AG04450 (cell line): ENCODE measurements around the gene ZNF260. TPM values are rescaled to one million over a fixed set of nuclear protein-coding genes. Genes with fewer than 3 reads are reported as not detected.

ENCODE experiments used
- CTCF ChIA-PET: fragments of 300-600, 350-600 bp; formaldehyde crosslinking; extraction: SDS; loops from one replicate; lab custom pipeline; 2022; ENCODE audit warnings: antibody characterized with exemption, inconsistent platforms; lab: Charles Lee
- POLR2A ChIA-PET: fragments of 350-600 bp; formaldehyde crosslinking; extraction: SDS; loops from one replicate; lab custom pipeline; 2021; ENCODE audit warnings: antibody characterized with exemption, inconsistent platforms; lab: Yijun Ruan, JAX
- DNase-seq: peaks from one replicate; pipeline ENCODE4 v3.0.0-alpha.2; 2011; ENCODE audit warnings: low read depth, low spot score
- H3K27ac ChIP-seq: one replicate; pipeline ENCODE4 v1.5.1; 2012; ENCODE audit warnings: low read depth, low read length, control low read depth
- H3K27me3 ChIP-seq: one replicate; pipeline ENCODE4 v1.6.0; 2012; ENCODE audit warnings: low read length; ENCODE audit not compliant: control insufficient read depth, insufficient read depth
- H3K4me3 ChIP-seq: 2 replicates; pipeline ENCODE4 v1.5.1; 2011; ENCODE audit warnings: mild to moderate bottlenecking, low read depth, low read length, control low read depth
- H3K9me3 ChIP-seq: 2 replicates; pipeline ENCODE4 v1.5.1; 2012; ENCODE audit warnings: low read length; ENCODE audit not compliant: control insufficient read depth, insufficient read depth
- polyA plus RNA-seq: library from polyadenylated mRNA; depleted of rRNA; stranded (reverse); fragments of >200 nt; gene quantifications from 2 replicates; pipeline ENCODE4 v1.2.3, GENCODE V29; 2011
- TF ChIP-seq, protein P1 (sequence below): IDR thresholded peaks from 2 replicates; pipeline ENCODE4 v1.5.1; 2011; ENCODE audit warnings: low read depth, low read length, control low read depth, inconsistent platforms

Gene ZNF260
- polyA plus RNA-seq, 1 experiment = 14.7 TPM

DNA sequence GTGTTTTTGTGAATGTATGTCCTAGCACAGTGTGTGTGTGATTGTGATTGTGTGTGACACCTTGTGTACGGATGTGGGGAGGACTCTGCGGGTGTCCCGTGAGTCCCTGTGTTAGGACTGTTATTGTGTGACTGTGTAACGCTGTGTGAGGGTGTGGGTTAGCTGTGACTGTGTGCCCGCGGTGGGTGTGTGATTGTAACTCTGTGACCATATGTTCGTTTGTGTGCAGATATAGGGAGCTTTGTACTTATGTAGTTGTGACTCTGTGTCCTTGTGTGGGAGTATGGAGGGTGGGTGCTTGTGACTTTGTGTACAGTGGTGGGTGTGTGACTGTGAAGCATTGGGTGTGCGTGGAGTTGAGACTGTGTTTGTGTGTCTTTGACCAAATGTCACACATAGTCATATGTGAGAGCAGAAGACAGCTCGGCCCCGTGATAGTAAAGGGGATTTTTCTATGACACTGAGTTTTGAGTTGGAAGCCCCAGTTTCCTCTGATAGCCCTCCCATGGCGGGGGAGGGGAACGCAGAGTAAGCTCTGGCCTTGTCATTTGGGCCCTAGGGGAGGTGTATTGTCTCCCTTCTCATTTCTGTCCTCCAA is 949 bp upstream of the ZNF260 start:
- H3K27ac ChIP-seq = peak overlapping the region; percentile 39
- no peaks in the 10 kb centered on the region for H3K27me3 ChIP-seq
- TF ChIP-seq, protein P1, sequence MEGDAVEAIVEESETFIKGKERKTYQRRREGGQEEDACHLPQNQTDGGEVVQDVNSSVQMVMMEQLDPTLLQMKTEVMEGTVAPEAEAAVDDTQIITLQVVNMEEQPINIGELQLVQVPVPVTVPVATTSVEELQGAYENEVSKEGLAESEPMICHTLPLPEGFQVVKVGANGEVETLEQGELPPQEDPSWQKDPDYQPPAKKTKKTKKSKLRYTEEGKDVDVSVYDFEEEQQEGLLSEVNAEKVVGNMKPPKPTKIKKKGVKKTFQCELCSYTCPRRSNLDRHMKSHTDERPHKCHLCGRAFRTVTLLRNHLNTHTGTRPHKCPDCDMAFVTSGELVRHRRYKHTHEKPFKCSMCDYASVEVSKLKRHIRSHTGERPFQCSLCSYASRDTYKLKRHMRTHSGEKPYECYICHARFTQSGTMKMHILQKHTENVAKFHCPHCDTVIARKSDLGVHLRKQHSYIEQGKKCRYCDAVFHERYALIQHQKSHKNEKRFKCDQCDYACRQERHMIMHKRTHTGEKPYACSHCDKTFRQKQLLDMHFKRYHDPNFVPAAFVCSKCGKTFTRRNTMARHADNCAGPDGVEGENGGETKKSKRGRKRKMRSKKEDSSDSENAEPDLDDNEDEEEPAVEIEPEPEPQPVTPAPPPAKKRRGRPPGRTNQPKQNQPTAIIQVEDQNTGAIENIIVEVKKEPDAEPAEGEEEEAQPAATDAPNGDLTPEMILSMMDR = no peak
- peaks cover 43% of the 10 kb centered on the region for H3K9me3 ChIP-seq
- peak overlapping the region; percentile 93 for H3K4me3 ChIP-seq
- ChIA-PET POLR2A (interaction anchor here (1.0 to 1.7 kb wide), 6 partner anchors 15 to 138 kb away, joined by 3 to 17 read pairs (median 4); partner anchors contain the start of genes ZFP82, ZNF461, ZNF529 and ZNF566), CTCF (interaction anchor here (1.5 kb wide), 1 partner anchor 12 kb away, joined by 3 read pairs; no protein-coding TSS in a partner anchor)
- no peak for DNase-seq

DNA sequence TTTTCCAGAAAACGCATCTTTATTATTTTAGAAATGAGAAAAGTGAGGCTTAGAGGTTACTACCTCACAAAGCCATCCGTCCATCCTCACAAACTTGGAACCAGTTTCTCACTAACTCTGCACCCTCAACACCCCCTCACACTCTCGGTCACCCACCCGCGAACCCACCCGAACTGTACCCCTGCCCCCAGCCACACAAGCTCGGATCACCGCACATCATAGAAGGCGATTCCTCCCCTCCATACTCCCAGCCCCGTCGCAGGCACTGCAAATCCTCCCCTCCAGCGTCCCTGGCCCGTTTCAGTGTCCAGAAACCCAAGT is 238 bp downstream of the ZNF260 start:
- Histone ChIP-seq H3K9me3 (peaks cover 45% of the 10 kb centered on the region), H3K27me3 (no peaks in the 10 kb centered on the region), H3K4me3 (peak overlapping the region; percentile 93), H3K27ac (peak overlapping the region; percentile 87)
- no peak for DNase-seq
- CTCF ChIA-PET = interaction anchor here (1.5 kb wide), 1 partner anchor 13 kb away, joined by 3 read pairs; no protein-coding TSS in a partner anchor
- TF ChIP-seq, protein P1 = no peak
- POLR2A ChIA-PET = interaction anchor here (0.5 to 1.7 kb wide), 7 partner anchors 16 to 139 kb away, joined by 3 to 17 read pairs (median 3); partner anchors contain the start of genes ZNF382, ZNF461, ZNF529 and ZNF566

DNA sequence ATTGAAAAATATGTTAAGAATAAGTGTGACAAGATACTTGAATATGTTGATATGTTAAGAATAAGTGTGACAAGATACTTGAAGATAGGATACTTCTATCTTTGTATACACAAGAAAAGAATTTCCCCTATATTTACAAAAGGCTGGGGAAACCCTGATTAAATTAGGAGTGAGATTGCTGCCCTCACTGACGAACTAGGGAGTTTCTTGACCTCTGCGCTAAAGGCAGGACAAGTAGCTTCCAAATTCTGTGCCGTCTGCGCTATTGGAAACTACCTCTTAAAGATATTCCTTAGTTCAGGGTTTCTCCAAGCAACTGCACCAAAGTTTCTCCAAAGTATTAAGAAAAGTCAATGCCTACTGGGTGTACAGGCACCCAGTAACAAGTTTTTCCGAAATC is 730 bp downstream of the ZNF260 start:
- H3K27ac ChIP-seq = no peak overlapping the region
- ChIA-PET POLR2A (interaction anchor here (1.2 to 1.6 kb wide), 2 partner anchors 18 to 78 kb away, joined by 3 to 5 read pairs; partner anchors contain the start of gene ZNF382), CTCF (no interaction called here)
- TF ChIP-seq, protein P1 = no peak
- H3K9me3 ChIP-seq = peaks cover 41% of the 10 kb centered on the region
- H3K27me3 ChIP-seq = no peaks in the 10 kb centered on the region
- DNase-seq = no peak
- H3K4me3 ChIP-seq = peak overlapping the region; percentile 93

DNA sequence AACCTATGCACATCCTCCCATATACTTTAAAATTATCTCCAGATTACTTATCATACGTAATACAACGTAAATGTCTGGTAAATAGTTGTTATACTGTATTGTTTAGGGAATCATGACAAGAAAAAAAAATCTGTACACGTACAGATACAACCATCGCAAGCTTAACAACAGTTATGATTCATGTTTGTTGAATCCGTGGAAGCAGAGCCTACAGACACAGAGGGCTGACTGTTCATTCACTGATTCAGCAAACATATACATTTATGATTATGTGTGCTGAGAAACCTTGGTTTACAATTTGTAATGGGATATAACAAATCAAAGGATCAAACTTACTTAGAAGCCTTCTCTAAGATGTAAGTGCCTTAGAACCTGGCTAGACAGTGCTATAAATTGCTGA is 1.5 kb downstream of the ZNF260 start:
- CTCF ChIA-PET = no interaction called here
- POLR2A ChIA-PET = no interaction called here
- TF ChIP-seq, protein P1 = no peak
- DNase-seq = no peak
- Histone ChIP-seq H3K9me3 (peaks cover 42% of the 10 kb centered on the region), H3K27me3 (no peaks in the 10 kb centered on the region), H3K4me3 (peak overlapping the region; percentile 93; the same call in 1 of the 2 replicates), H3K27ac (no peak overlapping the region)

- Histone ChIP-seq H3K27ac (no peak overlapping the region), H3K4me3 (no peak overlapping the region), H3K27me3 (no peaks in the 10 kb centered on the region), H3K9me3 (peaks cover 43% of the 10 kb centered on the region)
- CTCF ChIA-PET = no interaction called here
- TF ChIP-seq, protein P1 = no peak
- DNase-seq = no peak
- POLR2A ChIA-PET = no interaction called here
These were observed 3.5 kb downstream of the ZNF260 start for GRCh38 chr19:36524617-36525016.
